Karpas-422 (cell line): Measurements from ENCODE around the gene CNOT10. TPM values are rescaled to one million over a fixed set of nuclear protein-coding genes. Genes with fewer than 3 reads are reported as not detected.

Experiments used
- DNase-seq: peaks from one replicate; pipeline ENCODE4 v3.0.0-alpha.2; 2015
- H2AFZ ChIP-seq: fragments of 200-600 bp; sonication (generic); 2 replicates; pipeline ENCODE4 v1.6.1; 2014; ENCODE audit warnings: antibody characterized with exemption, low read length, mixed read lengths
- H3K27ac ChIP-seq: fragments of 200-600 bp; sonication (generic); 2 replicates; pipeline ENCODE4 v1.5.1; 2014; ENCODE audit warnings: mild to moderate bottlenecking, low read length, moderate library complexity
- H3K27me3 ChIP-seq: fragments of 200-600 bp; sonication (generic); 2 replicates; pipeline ENCODE4 v1.6.1; 2014; ENCODE audit warnings: low read length, mixed read lengths
- H3K36me3 ChIP-seq: fragments of 200-600 bp; sonication (generic); 2 replicates; pipeline ENCODE4 v1.6.1; 2014; ENCODE audit warnings: low read length, mixed read lengths; ENCODE audit not compliant: insufficient read depth
- H3K4me1 ChIP-seq: fragments of 200-600 bp; sonication (generic); 2 replicates; pipeline ENCODE4 v1.6.1; 2014; ENCODE audit warnings: mild to moderate bottlenecking, low read length, mixed read lengths
- H3K4me2 ChIP-seq: fragments of 200-600 bp; sonication (generic); 2 replicates; pipeline ENCODE4 v1.6.1; 2014; ENCODE audit warnings: low read length, low read depth, mild to moderate bottlenecking; ENCODE audit not compliant: poor library complexity, severe bottlenecking
- H3K4me3 ChIP-seq: fragments of 200-600 bp; sonication (generic); 2 replicates; pipeline ENCODE4 v1.5.1; 2014; ENCODE audit warnings: mild to moderate bottlenecking, antibody characterized with exemption, low read length, mixed read lengths
- H3K79me2 ChIP-seq: fragments of 200-600 bp; sonication (generic); 2 replicates; pipeline ENCODE4 v1.6.1; 2014; ENCODE audit warnings: mild to moderate bottlenecking, low read length, mixed read lengths
- H3K9ac ChIP-seq: fragments of 200-600 bp; sonication (generic); 2 replicates; pipeline ENCODE4 v1.6.0; 2014; ENCODE audit warnings: low read length
- H3K9me2 ChIP-seq: fragments of 200-600 bp; sonication (generic), shearing (Covaris generic); replicated peaks from 2 replicates; pipeline ENCODE4 v1.6.0; 2014; ENCODE audit warnings: mild to moderate bottlenecking, low read length, moderate library complexity; ENCODE audit not compliant: insufficient read depth
- H3K9me3 ChIP-seq: fragments of 300-700, 200-600 bp; sonication (generic); 2 replicates; pipeline ENCODE4 v1.6.1; 2014; ENCODE audit warnings: low read length, mixed read lengths
- H4K20me1 ChIP-seq: fragments of 200-600 bp; sonication (generic); 2 replicates; pipeline ENCODE4 v1.6.1; 2014; ENCODE audit warnings: mild to moderate bottlenecking, antibody characterized with exemption, low read length, low read depth; ENCODE audit not compliant: insufficient read depth
- total RNA-seq: library from RNA; depleted of rRNA; stranded (reverse); fragments of >200 nt; shearing (Covaris generic); gene quantifications from 2 replicates; pipeline ENCODE4 v1.2.3, GENCODE V29; 2014; ENCODE audit warnings: low replicate concordance

Gene CNOT10
- total RNA-seq, 1 experiment from 2014 or later: 62.7 TPM

DNA sequence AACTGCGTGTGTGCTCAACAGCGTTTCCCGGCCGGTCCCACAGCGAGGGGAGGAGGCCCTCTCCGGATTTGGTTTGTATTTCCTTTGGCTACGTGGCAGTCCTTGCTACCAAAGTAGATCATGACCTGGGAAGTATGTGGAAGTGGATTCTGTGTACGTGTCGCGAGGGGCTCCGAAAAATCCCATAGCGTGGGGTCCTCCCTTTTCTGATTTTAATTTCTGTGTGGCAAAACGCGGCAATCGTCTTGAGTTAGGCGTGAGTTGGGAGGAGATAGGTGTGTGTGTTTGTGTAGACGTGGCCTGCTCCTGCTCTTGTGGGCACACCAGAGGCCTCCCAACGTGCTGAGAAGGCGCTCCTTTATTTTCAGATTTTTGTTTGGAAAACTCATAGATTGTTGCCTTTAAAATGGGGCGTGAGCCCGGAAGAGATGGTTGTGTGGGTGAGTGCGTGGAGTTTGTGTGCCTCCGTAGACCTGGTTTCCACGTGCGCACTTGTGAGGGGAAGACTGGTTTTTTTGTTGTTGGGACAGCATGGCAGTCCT lies 134.1 kb downstream of the CNOT10 start:
- Histone ChIP-seq H3K9me3 (no peaks in the 10 kb centered on the region), H3K9ac (no peak overlapping the region), H3K79me2 (no peaks in the 10 kb centered on the region), H3K9me2 (no peaks in the 10 kb centered on the region), H4K20me1 (no peaks in the 10 kb centered on the region), H2AFZ (no peak overlapping the region), H3K4me3 (no peak overlapping the region), H3K36me3 (no peaks in the 10 kb centered on the region), H3K27me3 (no peaks in the 10 kb centered on the region), H3K4me1 (no peaks in the 10 kb centered on the region), H3K27ac (no peak overlapping the region), H3K4me2 (no peak overlapping the region)
- no peak for DNase-seq

DNA sequence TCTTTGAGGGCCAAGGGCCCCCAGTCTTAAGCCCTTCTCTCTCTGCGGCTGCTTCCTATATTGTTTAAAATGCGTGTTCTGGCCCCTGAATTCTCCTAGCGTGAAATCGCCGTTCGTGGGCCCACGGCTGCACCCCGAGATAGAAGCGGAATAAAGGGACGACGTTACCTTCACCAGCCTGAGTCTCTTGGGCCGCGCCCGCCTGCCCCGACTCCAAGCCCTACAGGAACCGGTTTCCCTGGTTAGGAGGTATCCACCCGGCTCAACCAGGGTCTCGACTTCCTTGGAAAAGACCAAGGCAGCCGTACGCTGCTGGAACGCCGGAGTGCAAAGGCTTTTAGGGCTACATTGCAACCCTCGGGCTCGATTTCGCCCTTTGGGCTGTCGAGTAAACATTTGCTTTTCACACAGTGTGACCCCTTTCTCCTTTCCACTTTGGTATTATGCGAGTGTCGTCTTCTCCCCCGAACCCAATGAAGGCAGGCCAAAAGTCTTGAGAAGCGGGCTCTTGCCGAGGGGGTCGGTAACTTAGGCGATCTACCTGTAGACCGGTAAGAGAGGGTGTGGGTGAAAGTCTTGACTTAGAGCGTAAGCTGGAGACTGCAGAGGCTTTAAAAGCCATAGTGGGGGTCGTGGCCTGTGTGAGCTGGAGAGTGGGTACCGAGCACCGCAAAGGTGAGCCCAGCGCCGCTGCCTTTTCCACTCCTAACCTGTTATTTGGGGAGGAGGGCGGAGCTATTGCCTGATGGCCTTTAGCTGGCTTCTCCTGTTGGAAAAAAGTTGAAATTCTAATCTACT lies 134.8 kb downstream of the CNOT10 start:
- Histone ChIP-seq H2AFZ (no peak overlapping the region), H3K79me2 (no peaks in the 10 kb centered on the region), H3K9ac (no peak overlapping the region), H3K9me2 (no peaks in the 10 kb centered on the region), H3K36me3 (no peaks in the 10 kb centered on the region), H3K9me3 (no peaks in the 10 kb centered on the region), H4K20me1 (no peaks in the 10 kb centered on the region), H3K27ac (no peak overlapping the region), H3K4me2 (no peak overlapping the region), H3K27me3 (no peaks in the 10 kb centered on the region), H3K4me1 (no peaks in the 10 kb centered on the region), H3K4me3 (no peak overlapping the region)
- DNase-seq: no peak

DNA sequence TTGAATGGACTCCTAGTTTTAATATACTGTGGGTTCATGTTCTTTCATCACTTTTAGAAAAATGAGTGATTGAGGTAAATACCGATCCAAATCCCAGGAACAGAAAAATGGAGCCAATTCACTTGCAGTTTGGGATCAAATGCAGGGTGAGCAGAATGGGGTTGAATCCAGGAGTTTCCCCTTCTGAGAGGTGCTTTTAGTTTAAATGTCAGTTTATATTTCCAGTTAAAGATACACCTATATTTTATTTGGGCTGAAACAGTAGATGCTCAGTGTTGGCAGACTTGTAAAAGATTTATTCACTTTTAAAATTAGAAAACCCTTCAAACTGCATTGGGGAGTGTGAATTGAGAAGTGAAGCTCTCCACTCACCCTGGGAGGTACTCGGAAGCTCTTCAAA lies 135.4 kb downstream of the CNOT10 start:
- H3K79me2 ChIP-seq: no peaks in the 10 kb centered on the region

DNA sequence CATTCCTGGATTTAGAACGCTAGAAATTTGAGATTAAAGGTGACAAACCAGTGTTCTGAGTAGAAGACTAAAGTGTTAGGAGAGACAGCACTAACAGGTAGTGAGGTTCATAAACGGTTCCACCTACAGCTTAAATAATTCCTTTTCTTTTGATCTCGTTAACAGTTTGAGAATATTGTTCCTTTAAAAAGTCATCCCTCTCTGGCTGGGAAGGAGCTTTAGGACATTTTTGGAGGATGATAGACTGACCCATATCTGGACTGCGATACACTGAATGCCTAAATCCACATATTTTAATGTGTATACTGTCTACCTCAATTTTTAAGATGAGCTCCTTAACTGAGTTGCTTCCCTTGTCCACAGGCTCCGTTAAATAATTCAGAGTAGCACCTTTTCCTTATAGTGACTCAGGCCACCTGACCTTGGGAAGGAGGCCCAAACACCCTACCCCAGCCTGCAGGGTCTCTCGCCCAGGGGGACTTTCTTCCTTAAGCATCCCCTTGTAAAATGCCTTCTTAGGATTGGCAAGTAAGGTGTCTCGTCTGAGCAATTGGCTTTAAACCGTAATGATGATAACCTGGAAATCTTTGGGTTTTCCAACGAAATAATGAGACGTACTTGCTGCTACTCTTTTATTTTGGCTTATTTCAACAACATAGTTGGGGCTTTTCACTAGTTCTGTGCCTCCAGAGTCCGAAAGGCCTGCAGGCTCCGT lies 136.1 kb downstream of the CNOT10 start:
- Histone ChIP-seq H4K20me1 (no peaks in the 10 kb centered on the region), H3K4me3 (no peak overlapping the region), H3K36me3 (no peaks in the 10 kb centered on the region), H3K9me3 (no peaks in the 10 kb centered on the region), H3K27me3 (no peaks in the 10 kb centered on the region), H3K27ac (no peak overlapping the region), H3K79me2 (no peaks in the 10 kb centered on the region), H3K4me2 (no peak overlapping the region), H3K9me2 (no peaks in the 10 kb centered on the region), H3K4me1 (no peaks in the 10 kb centered on the region), H2AFZ (no peak overlapping the region), H3K9ac (no peak overlapping the region)
- no peak for DNase-seq

More for the DNA sequence above, 135.4 kb downstream of the CNOT10 start:
- Histone ChIP-seq H3K27ac (no peak overlapping the region), H3K36me3 (no peaks in the 10 kb centered on the region), H2AFZ (no peak overlapping the region), H3K27me3 (no peaks in the 10 kb centered on the region), H4K20me1 (no peaks in the 10 kb centered on the region), H3K9me3 (no peaks in the 10 kb centered on the region), H3K9me2 (no peaks in the 10 kb centered on the region), H3K4me3 (no peak overlapping the region), H3K4me2 (no peak overlapping the region), H3K4me1 (no peaks in the 10 kb centered on the region), H3K9ac (no peak overlapping the region)
- no peak for DNase-seq

DNA sequence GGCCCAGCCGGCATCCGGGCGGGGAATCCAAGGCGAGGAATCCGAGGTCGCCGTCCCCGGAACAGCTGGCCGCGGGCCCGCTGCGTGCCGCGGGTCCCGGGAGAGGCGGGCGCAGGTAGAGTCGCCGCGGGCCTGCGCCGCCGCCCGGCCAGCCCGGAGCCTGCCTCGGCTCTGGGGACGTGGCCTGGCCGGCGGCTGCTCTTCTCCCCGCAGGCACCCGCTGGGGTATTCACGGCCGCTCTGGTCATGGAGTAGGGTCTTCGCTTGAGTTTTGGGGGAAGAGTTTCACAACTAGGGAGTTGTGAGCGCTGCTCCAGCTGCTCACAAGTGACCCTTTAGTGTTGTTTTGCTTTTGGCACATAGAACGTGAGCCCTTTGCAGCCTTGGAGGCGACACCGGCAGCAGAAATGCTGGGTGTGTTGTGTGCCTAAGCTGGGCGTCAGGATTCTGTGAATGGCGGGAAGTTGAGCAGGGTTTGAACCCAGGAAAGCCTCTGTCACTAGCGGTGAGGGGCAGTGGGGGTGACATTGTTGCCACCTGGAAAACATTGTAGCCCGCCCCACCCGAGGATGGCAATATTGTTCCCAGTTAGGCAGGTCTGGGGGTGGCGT lies 136.8 kb downstream of the CNOT10 start:
- no peak overlapping the region for H3K9ac ChIP-seq
- no peak overlapping the region for H3K27ac ChIP-seq
- no peaks in the 10 kb centered on the region for H4K20me1 ChIP-seq
- no peak overlapping the region for H2AFZ ChIP-seq
- no peaks in the 10 kb centered on the region for H3K27me3 ChIP-seq
- no peak overlapping the region for H3K4me3 ChIP-seq
- no peaks in the 10 kb centered on the region for H3K79me2 ChIP-seq
- no peak for DNase-seq
- H3K9me3 ChIP-seq: no peaks in the 10 kb centered on the region
- H3K36me3 ChIP-seq: no peaks in the 10 kb centered on the region
- H3K4me1 ChIP-seq: no peaks in the 10 kb centered on the region
- no peaks in the 10 kb centered on the region for H3K9me2 ChIP-seq
- no peak overlapping the region for H3K4me2 ChIP-seq

DNA sequence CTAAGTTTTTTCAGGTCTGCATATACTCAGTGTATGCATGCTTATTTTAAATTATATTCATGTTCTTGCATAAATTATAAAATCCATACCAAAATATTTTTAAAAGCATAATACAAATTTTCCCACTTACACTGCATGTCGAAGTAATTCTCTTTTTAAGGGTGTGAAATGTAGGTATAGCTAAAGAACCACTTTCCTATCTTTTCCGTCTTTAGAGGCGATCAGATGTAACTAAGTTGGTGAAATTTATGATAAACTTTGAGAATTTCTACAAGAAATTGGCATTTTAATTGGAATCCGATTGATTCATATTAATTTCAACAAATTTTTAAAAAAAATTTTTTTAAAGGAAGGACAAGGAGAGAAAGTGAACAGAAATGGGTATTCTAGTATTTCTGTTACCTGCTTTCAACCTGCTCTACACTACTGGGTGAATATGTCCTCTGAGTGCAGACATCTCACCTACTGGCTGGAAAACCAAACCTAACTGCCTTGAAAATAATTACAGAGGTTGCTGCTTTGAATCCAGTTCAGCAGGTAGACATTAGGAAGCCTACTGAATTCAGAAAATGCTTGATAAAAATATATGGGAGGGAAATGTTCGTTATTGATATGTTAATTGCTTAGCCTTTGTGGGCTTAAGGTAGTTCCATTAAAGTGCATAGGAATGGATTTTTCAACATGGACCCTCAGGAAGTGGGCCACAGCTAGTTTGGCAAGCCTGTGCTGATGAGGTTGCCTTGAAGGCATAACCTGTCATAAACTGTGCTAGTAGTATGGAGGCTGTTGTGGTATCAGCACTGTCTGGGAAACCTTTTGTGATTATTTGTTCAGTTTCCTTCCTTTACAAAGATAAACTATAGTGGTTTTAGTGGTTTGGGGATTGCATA lies 137.9 kb downstream of the CNOT10 start:
- Histone ChIP-seq H4K20me1 (no peaks in the 10 kb centered on the region), H3K27me3 (no peaks in the 10 kb centered on the region), H2AFZ (no peak overlapping the region), H3K36me3 (no peaks in the 10 kb centered on the region), H3K9me3 (no peaks in the 10 kb centered on the region), H3K79me2 (no peaks in the 10 kb centered on the region), H3K9me2 (no peaks in the 10 kb centered on the region), H3K4me1 (no peaks in the 10 kb centered on the region), H3K9ac (no peak overlapping the region), H3K27ac (no peak overlapping the region), H3K4me3 (no peak overlapping the region), H3K4me2 (no peak overlapping the region)
- DNase-seq: no peak
